IPS-15b (cell line): ENCODE measurements around the gene TUBB6.
A peak's percentile ranks its signal among the peaks of the same experiment; 100 is the strongest.

ENCODE experiments used
- H3K27me3 ChIP-seq: one replicate; pipeline ENCODE4 v1.6.1; 2013; ENCODE audit warnings: low read length; ENCODE audit not compliant: control insufficient read depth, insufficient read depth
- H3K36me3 ChIP-seq: one replicate; pipeline ENCODE4 v1.6.1; 2013; ENCODE audit warnings: low read length; ENCODE audit not compliant: control insufficient read depth, insufficient read depth
- H3K4me1 ChIP-seq: one replicate; pipeline ENCODE4 v1.6.1; 2013; ENCODE audit warnings: mild to moderate bottlenecking, low read length; ENCODE audit not compliant: control insufficient read depth, insufficient read depth
- H3K4me3 ChIP-seq: one replicate; pipeline ENCODE4 v1.5.1; 2013; ENCODE audit warnings: low read depth, low read length
- H3K9ac ChIP-seq: one replicate; pipeline ENCODE4 v1.6.1; 2013; ENCODE audit warnings: low read depth, mild to moderate bottlenecking, low read length
- H3K9me3 ChIP-seq: one replicate; pipeline ENCODE4 v1.6.1; 2013; ENCODE audit warnings: mild to moderate bottlenecking, low read length; ENCODE audit not compliant: control insufficient read depth, insufficient read depth

The TUBB6 gene

DNA sequence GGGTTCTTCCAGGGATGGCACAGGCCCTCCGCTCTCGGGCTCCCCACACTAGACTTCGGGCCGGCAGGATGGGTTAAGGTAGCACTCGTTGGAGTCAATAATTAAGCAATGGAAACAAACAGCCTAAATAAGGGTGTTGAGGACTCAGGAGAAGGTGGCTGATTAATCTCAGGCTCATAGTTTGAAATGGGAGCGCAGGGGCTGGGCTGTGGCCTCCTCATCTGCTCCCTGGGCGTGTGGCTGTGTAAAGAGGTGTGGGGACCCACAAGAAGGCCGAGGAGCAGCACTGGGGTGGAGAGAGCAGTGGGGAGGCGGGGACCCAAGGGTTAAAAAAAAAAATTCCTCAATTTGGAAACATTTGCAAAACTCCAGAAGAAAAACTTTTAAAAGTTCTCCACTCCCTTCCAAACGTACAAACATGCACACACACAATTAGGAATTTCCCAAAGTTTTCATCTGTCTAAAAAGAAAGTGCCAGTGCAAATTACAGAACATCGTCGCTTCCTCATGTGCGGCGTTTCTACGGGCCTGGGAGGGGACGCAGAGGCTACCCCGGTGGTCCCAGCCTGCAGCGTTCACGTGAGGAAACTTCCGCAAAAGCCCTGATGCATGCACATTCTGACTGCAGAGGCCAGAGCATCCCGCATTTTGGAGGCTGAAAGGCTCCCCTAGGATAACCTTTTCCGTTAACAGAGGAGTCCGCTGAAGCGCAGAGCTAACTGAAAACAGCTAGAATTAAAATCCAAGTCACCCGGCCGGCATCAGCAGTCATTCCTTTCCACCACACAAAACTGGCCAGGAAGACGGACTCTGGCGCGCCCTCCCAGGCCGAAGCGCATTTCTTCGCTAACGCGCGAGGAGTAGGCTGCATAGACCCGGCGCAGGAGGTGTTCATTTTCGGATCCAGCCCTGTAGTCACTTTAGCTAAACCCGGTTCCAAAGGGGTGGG lies 1.0 kb upstream of the TUBB6 start:
- Histone ChIP-seq H3K36me3 (no peaks in the 10 kb centered on the region), H3K9ac (peak overlapping the region; percentile 37), H3K4me1 (peaks cover 13% of the 10 kb centered on the region), H3K27me3 (peaks cover 32% of the 10 kb centered on the region), H3K4me3 (peak overlapping the region; percentile 72), H3K9me3 (peaks cover 4% of the 10 kb centered on the region)

DNA sequence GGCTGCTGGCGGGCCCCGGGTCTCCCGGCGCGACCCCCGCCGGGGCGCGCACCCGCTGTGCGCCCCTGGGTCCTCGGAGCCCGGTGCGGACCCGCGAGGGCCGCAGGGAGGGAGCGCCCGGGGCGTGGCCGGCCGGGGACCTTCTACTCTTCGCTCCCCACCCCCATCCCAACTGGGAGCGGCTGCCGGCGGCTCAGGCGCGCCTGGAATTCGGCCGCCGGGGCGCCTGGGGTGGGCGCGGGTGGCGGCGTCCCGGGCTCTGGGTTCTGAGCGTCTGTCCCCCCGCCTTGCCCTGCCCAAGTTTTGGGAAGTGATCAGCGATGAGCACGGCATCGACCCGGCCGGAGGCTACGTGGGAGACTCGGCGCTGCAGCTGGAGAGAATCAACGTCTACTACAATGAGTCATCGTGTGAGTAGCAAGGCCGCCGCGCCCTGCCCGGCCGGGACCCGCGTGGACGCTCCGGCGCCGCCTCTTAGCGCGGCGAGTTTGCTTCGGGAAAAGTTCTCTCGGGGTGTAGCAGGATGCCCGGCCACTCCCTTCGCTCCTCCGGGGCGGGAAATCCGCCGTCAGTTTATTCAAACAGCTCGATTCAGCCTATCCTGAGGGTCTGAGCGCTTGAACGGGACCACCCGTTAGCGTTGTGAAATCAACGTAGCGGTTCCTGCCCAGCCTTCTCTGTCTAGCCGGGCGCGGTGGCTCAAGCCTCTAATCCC lies 502 bp downstream of the TUBB6 start:
- peak overlapping the region; percentile 84 for H3K4me3 ChIP-seq
- H3K9ac ChIP-seq, result peak overlapping the region; percentile 65
- peaks cover 32% of the 10 kb centered on the region for H3K27me3 ChIP-seq
- H3K9me3 ChIP-seq, result peaks cover 4% of the 10 kb centered on the region
- H3K36me3 ChIP-seq, result no peaks in the 10 kb centered on the region
- H3K4me1 ChIP-seq, result peaks cover 16% of the 10 kb centered on the region

DNA sequence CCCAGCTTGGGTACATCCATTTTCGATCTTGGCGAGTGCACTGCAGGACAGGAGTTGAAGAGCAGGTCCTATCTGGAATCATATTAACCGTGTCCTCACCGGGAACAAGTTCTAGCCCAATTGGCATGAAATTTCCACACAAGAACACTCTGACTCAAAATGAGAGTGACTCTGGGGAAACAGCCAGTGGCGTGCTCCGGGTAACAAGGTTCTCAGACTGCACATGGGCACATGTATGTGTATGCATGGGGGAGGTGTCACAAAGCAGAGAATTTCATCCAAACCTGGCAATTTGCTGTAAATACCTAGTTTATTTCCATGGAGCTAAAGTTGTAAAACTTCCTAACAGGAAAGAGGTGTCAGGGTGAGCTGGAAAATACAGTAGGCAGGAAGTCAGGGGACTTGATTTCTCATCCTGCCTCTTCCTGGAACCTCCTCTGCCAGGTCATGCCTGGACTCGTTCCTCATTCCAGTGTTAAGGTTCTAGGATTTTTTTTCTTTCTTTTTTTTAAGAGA lies 1.7 kb downstream of the TUBB6 start:
- peaks cover 16% of the 10 kb centered on the region for H3K4me1 ChIP-seq
- H3K36me3 ChIP-seq, result peaks cover 3% of the 10 kb centered on the region
- no peak overlapping the region for H3K9ac ChIP-seq
- H3K27me3 ChIP-seq, result peaks cover 24% of the 10 kb centered on the region
- peaks cover 4% of the 10 kb centered on the region for H3K9me3 ChIP-seq
- peak overlapping the region; percentile 84 for H3K4me3 ChIP-seq

DNA sequence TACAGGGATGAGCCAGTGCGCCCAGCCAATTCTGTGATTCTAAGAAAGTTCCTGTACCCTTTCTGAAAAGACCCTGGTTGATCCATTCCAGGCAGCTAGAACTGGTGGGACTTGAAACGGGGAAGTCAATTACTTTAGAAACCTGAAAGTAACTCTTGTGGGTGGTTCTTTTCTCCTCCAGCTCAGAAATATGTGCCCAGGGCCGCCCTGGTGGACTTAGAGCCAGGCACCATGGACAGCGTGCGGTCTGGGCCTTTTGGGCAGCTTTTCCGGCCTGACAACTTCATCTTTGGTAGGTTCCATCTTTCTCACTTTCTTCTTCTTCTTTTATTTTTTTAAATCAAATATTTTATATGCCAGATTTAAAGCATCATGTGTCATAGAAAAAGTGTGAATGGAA lies 2.7 kb downstream of the TUBB6 start:
- peaks cover 17% of the 10 kb centered on the region for H3K27me3 ChIP-seq
- H3K9me3 ChIP-seq, result peaks cover 4% of the 10 kb centered on the region
- H3K4me3 ChIP-seq, result no peak overlapping the region
- peaks cover 3% of the 10 kb centered on the region for H3K36me3 ChIP-seq
- peaks cover 16% of the 10 kb centered on the region for H3K4me1 ChIP-seq
- no peak overlapping the region for H3K9ac ChIP-seq

DNA sequence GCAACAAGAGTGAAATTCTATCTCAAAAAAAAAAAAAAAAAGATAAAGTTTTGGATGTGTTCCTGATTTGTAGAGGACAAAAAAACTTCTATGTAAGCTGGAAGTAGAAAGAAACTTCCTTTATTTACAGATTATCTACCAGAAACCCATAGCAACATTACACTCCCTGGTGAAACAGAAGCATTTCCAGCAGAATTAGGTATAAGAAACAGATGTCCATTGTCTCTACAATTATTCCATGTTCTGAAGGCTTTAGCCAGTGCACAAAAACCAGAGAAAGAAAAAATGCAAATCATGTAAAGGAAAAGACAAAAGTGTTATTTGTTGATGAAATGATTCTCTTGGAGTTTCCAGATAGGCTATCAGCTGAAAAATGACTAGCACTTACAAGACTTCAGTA lies 4.9 kb downstream of the TUBB6 start:
- H3K27me3 ChIP-seq, result no peaks in the 10 kb centered on the region
- H3K9ac ChIP-seq, result no peak overlapping the region
- H3K9me3 ChIP-seq, result peaks cover 4% of the 10 kb centered on the region
- peaks cover 3% of the 10 kb centered on the region for H3K36me3 ChIP-seq
- peaks cover 7% of the 10 kb centered on the region for H3K4me1 ChIP-seq
- H3K4me3 ChIP-seq, result no peak overlapping the region

DNA sequence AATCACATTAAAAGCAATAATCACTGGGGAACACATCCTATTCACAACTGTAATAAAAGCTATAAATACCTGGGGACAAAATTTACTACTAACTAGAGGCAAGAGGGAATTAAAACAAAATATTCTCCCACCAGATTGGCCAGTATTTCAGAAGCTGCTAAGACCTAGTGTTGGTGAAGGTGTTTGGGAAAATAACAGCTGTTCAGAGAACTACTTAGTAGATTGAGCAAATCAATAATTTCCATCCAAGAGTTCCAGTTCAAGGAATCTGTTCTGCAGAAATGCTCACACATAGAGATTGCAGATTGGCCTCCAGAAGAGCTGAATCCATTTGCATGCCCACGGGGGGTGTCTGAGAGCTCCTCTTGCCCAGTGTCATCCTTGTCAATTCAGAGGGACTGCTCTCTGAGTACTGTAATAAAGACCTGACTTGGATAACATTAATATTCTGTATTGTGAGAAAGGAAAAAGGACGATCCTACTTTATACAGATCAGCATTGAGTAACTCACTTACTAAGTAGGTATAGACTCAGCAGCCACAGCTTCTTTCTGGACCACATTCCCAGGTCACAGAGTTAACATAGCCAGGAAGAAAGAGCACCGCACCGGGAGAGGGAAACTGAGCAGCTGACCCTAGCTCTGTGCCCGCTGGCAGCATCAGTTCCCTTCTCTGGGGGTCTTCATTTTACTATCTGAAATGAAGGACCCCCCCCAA lies 5.6 kb downstream of the TUBB6 start:
- H3K36me3 ChIP-seq, result peaks cover 3% of the 10 kb centered on the region

DNA sequence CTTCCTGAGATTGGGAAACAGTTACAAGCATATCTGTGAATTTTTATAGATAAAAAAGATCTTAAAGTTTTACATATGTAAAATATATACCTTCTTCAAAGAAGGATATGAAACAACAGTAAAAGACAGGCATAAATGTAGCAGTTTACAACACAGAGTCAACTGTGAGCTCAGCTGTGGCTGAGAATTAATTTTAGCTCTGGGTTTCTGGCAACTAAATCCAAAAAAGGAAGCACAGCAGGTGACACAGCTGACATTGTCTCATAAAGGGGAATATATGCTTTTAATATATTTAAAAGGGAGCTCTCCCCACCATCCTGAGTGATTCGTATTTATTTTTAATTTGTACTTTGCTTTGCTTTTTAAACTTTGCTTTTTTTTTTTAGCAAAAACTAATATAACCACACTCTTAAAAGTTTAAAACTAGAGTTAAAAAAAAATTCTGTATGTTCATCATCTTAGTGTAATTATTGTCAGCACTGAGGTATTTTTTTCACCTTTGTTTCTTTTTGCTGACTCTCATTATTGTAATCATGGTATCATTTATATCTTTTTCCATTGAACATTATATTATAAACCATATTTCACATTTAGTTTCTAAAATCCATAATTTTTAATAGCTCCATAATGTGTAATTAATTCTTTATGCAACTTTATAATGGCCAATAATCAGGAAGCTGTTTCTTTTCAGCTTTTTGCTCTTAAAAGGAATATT lies 6.7 kb downstream of the TUBB6 start:
- no peak overlapping the region for H3K9ac ChIP-seq
- H3K9me3 ChIP-seq, result peaks cover 4% of the 10 kb centered on the region
- H3K36me3 ChIP-seq, result peaks cover 3% of the 10 kb centered on the region
- no peaks in the 10 kb centered on the region for H3K27me3 ChIP-seq
- peaks cover 3% of the 10 kb centered on the region for H3K4me1 ChIP-seq
- no peak overlapping the region for H3K4me3 ChIP-seq

More for the DNA sequence above, 5.6 kb downstream of the TUBB6 start:
- Histone ChIP-seq H3K9me3 (peaks cover 4% of the 10 kb centered on the region), H3K9ac (no peak overlapping the region), H3K4me1 (peaks cover 7% of the 10 kb centered on the region), H3K4me3 (no peak overlapping the region), H3K27me3 (no peaks in the 10 kb centered on the region)

DNA sequence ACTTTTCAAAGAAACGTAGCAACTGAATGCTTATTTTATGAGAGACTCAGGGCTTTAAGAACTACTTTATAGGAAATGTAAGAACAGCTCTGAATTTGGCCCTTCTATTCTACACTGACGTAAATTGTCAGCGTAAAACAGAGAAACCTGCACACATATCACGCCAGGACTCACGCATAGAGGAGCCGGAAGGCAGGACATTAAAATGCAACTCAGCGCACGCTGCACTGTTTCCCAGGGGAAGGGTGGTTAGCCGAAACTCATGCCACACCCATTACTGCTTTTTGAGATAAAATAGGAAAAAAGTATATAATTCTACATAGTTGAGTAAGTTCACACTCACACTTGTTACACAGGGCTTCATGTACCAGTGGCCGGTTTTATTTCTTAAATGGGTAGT lies 7.4 kb downstream of the TUBB6 start:
- Histone ChIP-seq H3K36me3 (peaks cover 3% of the 10 kb centered on the region), H3K9me3 (peaks cover 4% of the 10 kb centered on the region), H3K27me3 (no peaks in the 10 kb centered on the region), H3K4me1 (peaks cover 2% of the 10 kb centered on the region), H3K4me3 (no peak overlapping the region), H3K9ac (no peak overlapping the region)

DNA sequence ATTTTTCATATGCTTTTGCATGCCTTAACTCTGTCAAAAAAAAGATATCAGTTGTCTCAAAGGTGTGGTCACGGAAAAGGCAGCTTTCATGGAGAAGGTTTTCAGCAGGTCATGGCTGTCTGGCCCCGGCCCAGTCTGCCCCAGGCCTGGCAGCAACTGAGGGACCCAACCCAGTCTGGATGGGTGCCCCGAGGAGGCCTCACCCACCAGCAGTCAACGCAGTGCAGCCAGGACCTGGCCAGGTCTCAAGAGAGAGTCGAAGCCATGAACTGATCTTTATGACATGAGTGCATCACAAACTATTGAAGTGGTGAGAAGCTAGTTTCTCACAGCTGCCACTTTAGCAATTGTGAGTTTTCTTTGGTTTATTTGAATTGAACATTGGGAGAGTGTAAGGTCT lies 7.9 kb downstream of the TUBB6 start:
- Histone ChIP-seq H3K4me3 (no peak overlapping the region), H3K9ac (no peak overlapping the region), H3K4me1 (peaks cover 2% of the 10 kb centered on the region), H3K27me3 (no peaks in the 10 kb centered on the region), H3K9me3 (peaks cover 4% of the 10 kb centered on the region), H3K36me3 (peaks cover 3% of the 10 kb centered on the region)

DNA sequence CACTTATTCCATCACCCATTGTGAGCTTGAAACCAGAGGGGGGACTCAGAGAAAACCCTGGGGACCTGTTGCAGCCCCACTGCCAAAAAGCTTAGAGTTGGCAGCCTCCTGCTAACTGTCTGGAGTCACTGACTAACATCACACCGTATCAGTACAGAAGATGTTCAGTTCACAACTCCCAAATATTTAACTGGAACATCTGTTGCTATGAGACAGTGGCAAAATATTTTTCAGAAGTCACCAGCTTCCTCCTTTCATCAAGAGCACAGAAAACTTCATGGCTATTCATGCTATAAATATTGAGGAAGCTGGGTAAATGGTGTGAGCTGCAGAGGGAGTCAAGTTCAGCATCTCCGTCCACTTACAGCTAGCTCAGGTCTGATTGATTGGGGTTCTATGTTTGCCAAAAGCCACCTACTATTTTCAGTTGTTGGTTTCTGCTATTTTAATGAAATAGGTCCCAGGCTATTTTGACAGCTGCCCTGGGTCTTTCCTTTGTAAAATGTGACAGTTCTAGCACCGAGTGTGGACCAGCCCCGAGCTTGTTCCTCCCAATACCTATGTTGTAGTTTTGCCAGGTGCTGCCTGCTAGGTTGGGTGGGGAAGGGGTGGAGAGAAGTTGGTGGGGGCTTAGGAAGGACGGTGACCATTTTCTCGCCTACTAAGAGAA lies 9.8 kb downstream of the TUBB6 start:
- H3K4me1 ChIP-seq, result peaks cover 2% of the 10 kb centered on the region

More for the DNA sequence above, 9.8 kb downstream of the TUBB6 start:
- H3K4me3 ChIP-seq, result no peak overlapping the region
- H3K9me3 ChIP-seq, result no peaks in the 10 kb centered on the region
- no peak overlapping the region for H3K9ac ChIP-seq
- no peaks in the 10 kb centered on the region for H3K27me3 ChIP-seq
- peaks cover 8% of the 10 kb centered on the region for H3K36me3 ChIP-seq
